ENCODE measurements around the gene DND1.

The DND1 gene

DNA sequence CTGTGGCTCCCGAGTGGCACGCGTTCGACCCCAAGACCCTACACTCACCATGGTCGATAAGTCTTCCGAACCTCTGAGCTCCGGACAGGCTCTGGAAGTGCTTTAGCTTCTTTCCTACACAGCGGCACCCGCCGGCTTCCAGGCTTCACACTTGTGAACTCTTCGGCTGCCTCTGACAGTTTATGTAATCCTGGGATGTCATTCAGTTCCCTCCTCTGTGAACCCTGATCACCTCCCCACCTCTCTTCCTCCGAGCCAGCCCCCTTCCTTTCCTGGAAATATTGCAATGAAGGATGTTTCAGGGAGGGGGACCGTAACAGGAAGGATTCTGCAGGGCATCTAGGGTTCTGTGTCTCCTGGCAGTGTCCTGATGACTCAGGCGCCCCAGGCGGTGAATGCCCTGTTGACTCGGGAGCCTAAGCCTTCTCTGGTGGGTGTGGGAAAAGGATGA lies 40.3 kb downstream of the DND1 start, which contains the start of gene CD14:
CD14 (minus strand) TSS at position 155 of the 451 bp plus-strand sequence; CDS start at position 51, 104 bp downstream.
- Histone ChIP-seq H3K27ac (ENCODE audit: poor library complexity, severe bottlenecking) (no peak within 1 kb of the TSS), H3K27me3 (ENCODE audit: insufficient read depth, poor library complexity, severe bottlenecking) (no peaks in the 10 kb centered on the region), H3K36me3 (ENCODE audit: low read depth) (no peaks in the 10 kb centered on the region), H3K4me3 (ENCODE audit: severe bottlenecking) (no peak within 1 kb of the TSS), H3K9me3 (ENCODE audit: severe bottlenecking) (peaks cover 8% of the 10 kb centered on the region), H3K4me1 (ENCODE audit: insufficient read depth, poor library complexity, severe bottlenecking) (no peaks in the 10 kb centered on the region)
- ATAC-seq (ENCODE audit: low read depth) (peak; percentile 87), DNase-seq (ENCODE audit: low spot score) (peak; percentile 81)
- TF ChIP-seq, protein P1, sequence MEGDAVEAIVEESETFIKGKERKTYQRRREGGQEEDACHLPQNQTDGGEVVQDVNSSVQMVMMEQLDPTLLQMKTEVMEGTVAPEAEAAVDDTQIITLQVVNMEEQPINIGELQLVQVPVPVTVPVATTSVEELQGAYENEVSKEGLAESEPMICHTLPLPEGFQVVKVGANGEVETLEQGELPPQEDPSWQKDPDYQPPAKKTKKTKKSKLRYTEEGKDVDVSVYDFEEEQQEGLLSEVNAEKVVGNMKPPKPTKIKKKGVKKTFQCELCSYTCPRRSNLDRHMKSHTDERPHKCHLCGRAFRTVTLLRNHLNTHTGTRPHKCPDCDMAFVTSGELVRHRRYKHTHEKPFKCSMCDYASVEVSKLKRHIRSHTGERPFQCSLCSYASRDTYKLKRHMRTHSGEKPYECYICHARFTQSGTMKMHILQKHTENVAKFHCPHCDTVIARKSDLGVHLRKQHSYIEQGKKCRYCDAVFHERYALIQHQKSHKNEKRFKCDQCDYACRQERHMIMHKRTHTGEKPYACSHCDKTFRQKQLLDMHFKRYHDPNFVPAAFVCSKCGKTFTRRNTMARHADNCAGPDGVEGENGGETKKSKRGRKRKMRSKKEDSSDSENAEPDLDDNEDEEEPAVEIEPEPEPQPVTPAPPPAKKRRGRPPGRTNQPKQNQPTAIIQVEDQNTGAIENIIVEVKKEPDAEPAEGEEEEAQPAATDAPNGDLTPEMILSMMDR (IDR thresholded peaks at IDR 0.05; ENCODE audit: poor library complexity, severe bottlenecking) = no peak

DNA sequence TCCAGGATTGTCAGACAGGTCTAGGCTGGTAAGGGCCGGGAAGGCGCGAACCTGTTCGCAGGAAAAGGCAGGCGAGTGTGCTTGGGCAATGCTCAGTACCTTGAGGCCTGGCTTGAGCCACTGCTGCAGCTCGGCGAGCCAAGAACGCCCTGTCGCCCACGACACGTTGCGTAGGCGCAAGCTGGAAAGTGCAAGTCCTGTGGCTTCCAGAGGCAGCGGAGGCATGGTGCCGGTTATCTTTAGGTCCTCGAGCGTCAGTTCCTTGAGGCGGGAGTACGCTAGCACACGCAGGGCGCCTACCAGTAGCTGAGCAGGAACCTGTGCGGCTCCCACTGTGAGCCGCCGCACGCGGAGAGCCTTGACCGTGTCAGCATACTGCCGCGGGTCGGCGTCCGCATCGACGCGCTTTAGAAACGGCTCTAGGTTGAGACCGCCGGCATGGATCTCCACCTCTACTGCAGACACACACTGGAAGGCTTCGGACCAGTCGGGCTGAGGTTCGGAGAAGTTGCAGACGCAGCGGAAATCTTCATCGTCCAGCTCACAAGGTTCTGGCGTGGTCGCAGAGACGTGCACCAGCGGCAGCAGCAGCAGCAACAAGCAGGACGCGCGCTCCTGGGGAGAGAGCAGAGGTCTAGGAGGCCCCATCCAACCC lies 40.9 kb downstream of the DND1 start:
- H3K4me3 ChIP-seq (ENCODE audit: severe bottlenecking) = no peak overlapping the region
- H3K27me3 ChIP-seq (ENCODE audit: insufficient read depth, poor library complexity, severe bottlenecking) = no peaks in the 10 kb centered on the region
- TF ChIP-seq, protein P1 (IDR thresholded peaks at IDR 0.05; ENCODE audit: poor library complexity, severe bottlenecking) = no peak
- H3K36me3 ChIP-seq (ENCODE audit: low read depth) = no peaks in the 10 kb centered on the region
- DNase-seq (ENCODE audit: low spot score) = no peak
- H3K4me1 ChIP-seq (ENCODE audit: insufficient read depth, poor library complexity, severe bottlenecking) = no peaks in the 10 kb centered on the region
- no peak overlapping the region for H3K27ac ChIP-seq (ENCODE audit: poor library complexity, severe bottlenecking)
- H3K9me3 ChIP-seq (ENCODE audit: severe bottlenecking) = peaks cover 12% of the 10 kb centered on the region
- ATAC-seq (ENCODE audit: low read depth) = peak; percentile 6; the same call in 1 of the 3 replicates

DNA sequence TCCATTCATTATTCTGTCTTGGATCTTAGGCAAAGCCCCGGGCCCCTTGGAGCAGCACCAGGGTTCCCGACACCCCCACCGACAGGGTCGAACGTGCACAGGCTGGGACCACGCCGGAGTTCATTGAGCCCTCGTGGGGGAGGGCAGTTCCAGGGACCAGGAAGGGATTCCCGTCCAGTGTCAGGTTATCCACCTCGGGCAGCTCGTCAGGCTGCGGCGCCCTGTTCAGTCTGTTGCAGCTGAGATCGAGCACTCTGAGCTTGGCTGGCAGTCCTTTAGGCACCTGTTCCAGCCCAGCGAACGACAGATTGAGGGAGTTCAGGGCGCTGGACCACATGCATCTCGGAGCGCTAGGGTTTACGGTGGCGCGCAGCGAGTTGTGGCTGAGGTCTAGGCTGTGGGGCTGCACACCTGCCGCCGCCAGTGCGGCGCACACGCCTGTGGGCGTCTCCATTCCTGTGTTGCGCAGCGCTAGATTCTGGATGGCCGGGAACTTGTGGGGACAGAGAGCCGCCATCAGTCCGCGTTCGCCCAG lies 41.5 kb downstream of the DND1 start:
- Histone ChIP-seq H3K9me3 (ENCODE audit: severe bottlenecking) (peaks cover 16% of the 10 kb centered on the region), H3K4me3 (ENCODE audit: severe bottlenecking) (no peak overlapping the region), H3K27ac (ENCODE audit: poor library complexity, severe bottlenecking) (no peak overlapping the region), H3K4me1 (ENCODE audit: insufficient read depth, poor library complexity, severe bottlenecking) (no peaks in the 10 kb centered on the region), H3K27me3 (ENCODE audit: insufficient read depth, poor library complexity, severe bottlenecking) (no peaks in the 10 kb centered on the region), H3K36me3 (ENCODE audit: low read depth) (no peaks in the 10 kb centered on the region)
- ATAC-seq (ENCODE audit: low read depth) = no peak
- DNase-seq (ENCODE audit: low spot score) = no peak
- TF ChIP-seq, protein P1 (IDR thresholded peaks at IDR 0.05; ENCODE audit: poor library complexity, severe bottlenecking) = no peak

DNA sequence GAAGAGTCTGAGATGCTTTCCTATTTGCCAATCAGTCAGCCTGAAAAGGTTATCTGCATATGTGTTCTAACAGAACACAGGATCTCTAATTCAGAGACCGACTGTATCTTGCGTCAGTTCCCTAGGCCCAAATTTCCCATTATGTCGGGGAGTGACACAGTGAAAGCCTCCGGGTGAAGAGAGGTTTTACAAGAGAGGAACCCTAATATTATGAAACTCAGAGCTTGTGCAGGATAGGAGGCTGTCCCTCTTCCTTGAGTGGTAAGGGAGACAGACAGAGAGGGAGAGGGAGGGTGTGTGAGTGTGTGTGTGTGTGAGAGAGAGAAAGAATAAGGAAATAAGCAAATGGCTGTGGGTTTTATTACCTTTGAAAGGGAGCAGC lies 42.3 kb downstream of the DND1 start:
- no peaks in the 10 kb centered on the region for H3K27me3 ChIP-seq (ENCODE audit: insufficient read depth, poor library complexity, severe bottlenecking)
- no peak overlapping the region for H3K4me3 ChIP-seq (ENCODE audit: severe bottlenecking)
- DNase-seq (ENCODE audit: low spot score) (no peak), ATAC-seq (ENCODE audit: low read depth) (no peak)
- no peaks in the 10 kb centered on the region for H3K36me3 ChIP-seq (ENCODE audit: low read depth)
- TF ChIP-seq, protein P1 (IDR thresholded peaks at IDR 0.05; ENCODE audit: poor library complexity, severe bottlenecking) = no peak
- peaks cover 20% of the 10 kb centered on the region for H3K9me3 ChIP-seq (ENCODE audit: severe bottlenecking)
- no peak overlapping the region for H3K27ac ChIP-seq (ENCODE audit: poor library complexity, severe bottlenecking)
- no peaks in the 10 kb centered on the region for H3K4me1 ChIP-seq (ENCODE audit: insufficient read depth, poor library complexity, severe bottlenecking)
